H54 (cell line): ENCODE results near the gene MRPS5.

ENCODE experiments used
- DNase-seq: peaks from one replicate; pipeline ENCODE4 v3.0.0; 2011; ENCODE audit warnings: low spot score, mixed read lengths; ENCODE audit not compliant: insufficient read length
- FAIRE-seq: peaks from 3 replicates; lab custom pipeline; 2011; peaks lifted over from hg19 to GRCh38; lab: Jason Lieb, UNC
- POLR2A ChIP-seq: IDR thresholded peaks from 2 replicates; pipeline ENCODE4 v1.6.1; 2011; ENCODE audit warnings: low read depth, mild to moderate bottlenecking, low read length

Gene MRPS5

DNA sequence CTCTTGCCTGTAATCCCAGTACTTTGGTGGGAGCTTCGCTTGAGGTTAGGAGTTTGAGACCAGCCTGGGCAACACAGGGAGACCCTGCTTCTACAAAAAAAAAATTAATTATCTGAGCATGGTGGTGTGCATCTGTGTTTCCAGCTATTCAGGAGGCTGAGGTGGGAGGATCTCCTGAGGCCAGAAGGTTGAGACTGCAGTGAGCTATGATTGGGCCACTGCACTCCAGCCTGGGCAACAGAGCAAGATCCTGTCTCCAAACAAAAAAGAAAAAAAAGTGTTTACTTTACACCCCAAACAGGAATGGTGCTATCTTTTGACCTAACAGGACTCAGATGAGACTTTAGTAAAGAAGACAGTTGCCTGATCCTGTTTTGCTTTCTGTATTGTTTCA lies 60.5 kb downstream of the MRPS5 start:
- FAIRE-seq = no peak
- TF ChIP-seq POLR2A = no peak
- DNase-seq = no peak

DNA sequence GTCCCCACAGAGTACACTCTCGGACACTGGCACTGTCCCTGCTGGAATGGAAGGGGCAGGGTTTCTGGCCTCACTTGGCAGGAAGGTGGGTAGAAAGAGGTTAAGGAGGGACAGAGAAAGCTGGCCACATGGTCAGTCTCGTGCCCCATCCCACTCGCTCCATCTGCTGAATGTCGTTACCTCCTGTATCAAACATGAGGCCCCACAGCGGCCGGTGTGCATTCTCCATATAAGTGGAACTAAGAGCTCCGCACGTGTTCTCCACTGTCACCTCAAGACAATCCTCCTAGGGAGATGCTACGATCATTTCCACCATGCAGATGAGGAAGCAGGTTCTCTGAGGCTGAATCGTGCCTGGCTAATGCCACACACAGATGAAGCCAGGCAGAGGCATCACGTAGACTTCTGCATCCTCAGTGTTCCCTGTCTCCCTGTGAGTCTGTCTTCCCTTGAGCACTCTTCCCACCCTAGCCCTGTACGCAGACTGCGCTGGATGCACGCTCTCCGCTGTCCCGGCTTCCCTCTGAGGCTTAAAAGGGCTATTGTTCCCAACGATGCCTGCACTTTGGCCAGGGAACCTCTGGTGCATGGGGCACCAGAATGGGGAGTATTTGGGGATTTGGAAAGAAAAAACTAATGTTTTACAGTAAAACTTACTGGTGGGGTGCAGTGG lies 61.0 kb downstream of the MRPS5 start:
- FAIRE-seq (no peak), DNase-seq (no peak)
- no peak for TF ChIP-seq POLR2A

DNA sequence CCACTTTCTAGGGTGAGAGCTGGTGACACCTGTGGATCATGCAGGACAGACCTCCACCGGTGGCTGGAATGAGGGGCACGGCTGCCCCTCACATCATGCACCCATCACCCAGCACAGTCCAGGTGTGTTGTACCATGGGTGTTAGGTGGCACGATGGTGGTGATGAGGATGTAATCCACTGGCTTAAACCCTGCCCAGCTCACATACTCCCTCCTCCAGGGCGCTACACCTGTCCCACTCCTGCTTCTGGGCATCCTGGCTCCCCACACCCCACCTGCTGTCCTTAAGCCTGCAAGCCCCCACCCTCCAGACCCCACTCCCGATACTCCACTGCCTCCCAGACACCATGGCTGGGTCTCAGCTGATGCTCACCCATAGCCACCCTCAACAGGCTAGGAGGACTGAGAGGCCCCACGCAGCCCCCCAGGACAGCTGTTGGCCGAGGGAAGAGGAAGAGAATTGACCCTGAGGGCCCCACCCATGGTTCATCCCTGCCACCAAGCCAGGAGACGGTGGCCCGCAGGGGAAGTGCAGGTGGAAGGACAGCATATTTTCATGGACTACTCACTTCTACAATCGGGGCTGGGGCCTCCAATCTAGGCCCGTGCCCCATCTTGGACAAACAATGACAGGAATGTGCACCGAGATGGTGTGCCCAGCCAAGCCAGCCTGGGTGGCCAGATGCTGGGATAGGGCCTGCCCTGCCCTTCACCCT lies 61.8 kb downstream of the MRPS5 start:
- FAIRE-seq = no peak
- no peak for TF ChIP-seq POLR2A
- no peak for DNase-seq

DNA sequence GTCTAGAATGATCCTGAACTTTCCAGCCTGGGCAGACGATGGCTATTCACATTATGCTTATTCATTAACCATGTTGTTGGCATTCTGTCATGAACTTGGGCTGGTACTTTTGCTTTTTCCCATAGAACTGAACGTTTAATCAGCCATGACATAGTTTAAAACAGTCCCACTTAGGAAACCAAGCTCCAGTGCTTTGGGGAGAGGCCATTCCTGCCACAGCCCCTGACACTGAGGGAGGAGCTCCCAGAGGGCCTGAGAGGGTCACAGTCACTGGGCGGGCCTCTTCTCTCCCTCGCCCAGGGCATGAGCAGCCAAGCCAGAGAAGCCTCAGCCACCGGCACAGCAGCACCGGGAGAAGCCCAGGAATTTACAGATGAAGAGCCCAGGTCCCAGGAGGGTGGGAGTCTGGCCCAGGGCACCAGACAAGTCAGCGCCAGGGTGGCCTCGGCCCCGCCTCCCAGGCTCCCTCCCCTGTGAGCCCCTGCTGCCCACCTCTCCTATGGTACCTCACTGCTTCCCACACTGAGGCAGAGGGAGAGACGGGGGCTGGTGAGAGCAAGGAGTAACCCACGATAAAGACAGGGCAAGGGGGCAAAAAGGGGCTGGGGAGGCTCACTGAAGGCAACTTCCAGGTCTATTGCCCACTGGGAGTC lies 62.5 kb downstream of the MRPS5 start:
- no peak for FAIRE-seq

DNA sequence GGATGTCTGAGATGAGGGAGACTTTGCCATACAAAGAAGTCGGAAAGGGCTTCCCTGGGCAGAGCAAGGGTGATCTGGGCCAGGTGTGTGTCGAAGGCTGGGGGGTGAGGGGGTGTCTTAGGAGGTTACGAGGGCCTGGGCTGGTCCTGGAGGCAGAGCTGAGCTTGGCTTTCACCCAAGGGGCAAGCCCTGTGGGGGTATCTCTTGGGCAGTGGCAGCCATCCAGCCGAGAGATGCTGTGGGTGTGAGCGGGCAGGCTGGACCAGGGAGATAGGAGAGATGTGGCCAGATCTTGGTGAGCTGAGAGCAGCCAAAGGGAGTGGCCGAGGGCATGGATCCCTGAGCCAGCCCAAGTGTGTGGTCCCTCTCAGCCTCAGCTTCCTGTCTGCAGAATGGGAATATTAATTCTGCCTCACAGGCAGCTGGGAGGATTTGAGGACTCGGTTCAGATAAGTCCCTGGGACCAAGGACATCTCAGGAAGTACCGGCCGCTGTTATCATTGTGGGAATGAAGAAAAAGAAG lies 63.1 kb downstream of the MRPS5 start:
- DNase-seq (no peak), FAIRE-seq (no peak)
- TF ChIP-seq POLR2A = no peak

More for the DNA sequence above, 62.5 kb downstream of the MRPS5 start:
- DNase-seq = no peak
- TF ChIP-seq POLR2A = no peak

DNA sequence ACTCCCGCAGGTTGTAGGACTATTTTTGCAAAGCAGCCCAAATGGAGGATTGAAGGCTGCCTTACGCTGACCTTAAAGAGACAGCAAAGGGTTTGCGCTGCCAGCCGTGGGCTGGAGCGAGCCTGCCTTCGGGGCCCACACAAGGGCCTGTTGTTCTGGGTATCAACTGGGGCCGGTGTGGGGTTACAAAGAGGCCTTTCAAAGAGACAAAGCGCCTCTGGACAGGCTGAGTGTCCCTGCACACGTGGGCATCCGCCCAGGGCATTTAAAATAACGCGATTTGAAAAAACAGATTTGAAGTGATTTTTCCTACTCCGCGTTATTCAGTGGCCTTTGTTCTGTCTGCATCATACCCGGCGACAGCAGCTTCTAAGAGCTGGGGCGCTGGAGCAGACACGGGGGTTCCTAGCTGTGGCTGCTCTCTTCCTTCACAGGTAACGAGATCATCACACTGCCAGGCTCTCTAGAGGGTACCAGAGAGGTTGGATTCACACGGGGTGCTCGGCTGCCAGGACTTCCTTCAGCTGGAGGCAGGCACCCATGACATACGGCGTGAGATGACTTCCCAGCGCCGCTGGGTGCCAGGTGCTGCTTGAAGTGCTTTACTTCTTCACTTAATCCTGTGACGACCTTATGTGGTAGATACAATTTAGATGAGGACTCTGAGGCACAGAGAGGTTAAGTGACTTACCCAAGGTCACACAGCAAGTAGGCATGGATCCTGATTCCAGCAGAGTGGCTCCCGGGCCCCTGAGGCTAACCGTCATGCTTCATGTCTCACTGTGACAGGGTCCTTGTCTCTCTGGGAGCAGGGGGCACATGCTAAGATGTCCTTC lies 63.9 kb downstream of the MRPS5 start:
- FAIRE-seq (no peak), DNase-seq (no peak)
- no peak for TF ChIP-seq POLR2A

DNA sequence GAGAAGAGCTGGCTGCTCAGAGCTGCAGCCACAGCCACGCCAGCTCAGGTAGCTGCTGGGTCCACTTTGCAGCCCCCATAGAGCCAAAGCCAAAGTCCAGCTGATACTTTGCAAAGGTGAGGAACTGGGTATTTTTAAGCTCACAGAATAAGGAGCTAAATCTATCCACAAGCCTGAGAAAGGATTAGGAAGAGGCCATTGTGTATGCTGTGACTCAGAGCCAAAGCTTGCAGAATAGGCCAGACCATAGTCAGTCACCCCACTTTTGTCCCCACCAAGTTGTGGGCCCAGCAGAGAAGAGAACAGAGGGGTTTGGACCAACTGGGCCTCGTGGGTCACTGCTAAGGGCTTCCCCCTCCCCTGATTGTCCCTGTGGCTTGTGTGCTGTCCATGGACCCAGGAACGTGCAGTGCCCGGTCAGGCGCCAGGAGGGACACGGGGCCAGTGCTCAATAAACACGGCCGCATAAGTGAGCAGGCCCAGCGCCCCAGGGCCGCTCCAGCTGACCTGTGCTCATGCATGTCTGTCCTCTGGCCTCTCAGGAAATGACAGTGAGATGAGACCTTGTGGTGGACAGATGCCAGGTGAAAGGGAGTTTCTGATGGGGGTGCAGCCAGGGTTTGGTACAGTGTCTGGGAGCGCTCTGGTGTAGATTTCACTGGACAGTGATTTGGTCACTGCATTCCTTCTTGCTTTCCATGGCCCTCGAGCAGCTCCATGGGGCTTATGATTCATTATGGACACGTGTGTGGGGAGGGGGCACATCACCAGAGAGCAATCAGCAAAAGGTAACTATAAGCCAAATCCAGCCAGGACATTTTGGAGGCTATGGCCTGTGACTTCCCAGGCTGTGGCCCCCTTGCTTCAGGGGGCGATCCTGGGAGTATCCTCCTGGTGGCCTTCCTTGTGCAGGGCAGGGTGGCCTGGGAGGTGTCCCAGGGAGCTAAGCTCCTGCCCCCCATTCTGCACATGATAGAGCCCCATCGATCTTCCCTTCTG lies 64.8 kb downstream of the MRPS5 start:
- DNase-seq (no peak), FAIRE-seq (no peak)
- TF ChIP-seq POLR2A = no peak

DNA sequence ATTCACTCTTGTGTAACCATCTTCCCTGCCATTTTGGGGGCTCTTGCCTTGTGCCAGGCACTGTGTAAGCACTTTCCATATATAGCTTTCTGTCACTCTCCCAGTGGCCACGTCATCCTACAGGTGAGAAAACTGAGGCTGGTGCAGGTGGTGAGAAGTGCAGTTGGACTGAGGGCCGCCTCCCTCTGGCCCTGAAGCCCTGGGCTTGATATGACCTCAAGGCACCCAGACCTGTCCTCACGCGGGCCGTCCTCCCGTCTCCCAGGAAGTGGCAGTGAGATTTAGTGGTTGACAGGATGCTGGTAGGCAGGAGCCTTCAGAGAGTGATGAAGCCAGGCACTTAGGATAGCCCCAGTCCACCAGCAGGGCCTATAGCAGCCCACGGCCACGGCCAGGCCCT lies 65.6 kb downstream of the MRPS5 start:
- TF ChIP-seq POLR2A = no peak
- DNase-seq = no peak
- FAIRE-seq = no peak

DNA sequence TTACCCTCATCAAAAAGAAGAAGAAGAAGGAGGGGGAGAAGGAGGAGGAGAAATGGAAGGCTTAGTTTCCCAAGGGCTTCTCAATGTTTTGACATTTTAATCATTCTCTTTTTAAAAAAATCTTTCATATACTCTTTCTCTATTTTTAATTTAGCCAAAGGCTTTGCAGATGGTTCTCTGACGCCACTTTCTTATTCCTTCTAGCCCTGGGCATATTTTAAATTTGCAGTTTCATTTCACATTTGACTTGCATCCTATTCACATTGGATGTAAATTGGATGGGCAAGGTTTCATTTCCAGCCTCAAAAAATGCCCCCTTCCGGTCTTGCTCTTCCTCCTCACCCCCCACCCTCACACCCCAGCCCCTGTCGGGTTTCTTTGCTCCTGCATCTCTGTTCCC lies 66.3 kb downstream of the MRPS5 start:
- FAIRE-seq (no peak), DNase-seq (no peak)
- TF ChIP-seq POLR2A = no peak

DNA sequence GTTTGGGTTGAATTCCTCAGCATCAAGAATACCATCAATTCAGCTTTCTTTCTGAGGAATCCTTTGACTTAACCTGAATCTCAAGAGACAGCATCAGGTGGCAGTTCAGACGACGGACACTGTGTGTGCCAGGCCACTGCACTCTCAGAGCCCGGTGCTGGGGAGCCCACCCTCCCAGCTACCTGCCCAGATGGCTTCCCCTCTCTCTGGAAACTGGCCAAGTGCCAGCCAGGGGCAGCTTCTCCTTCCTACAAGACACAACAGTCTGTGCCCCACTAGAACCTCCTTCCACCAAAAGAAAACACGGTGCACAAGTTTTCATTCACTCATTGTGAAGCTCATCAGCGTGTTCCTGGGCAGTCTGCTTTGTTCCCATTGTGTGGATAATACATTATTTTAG lies 67.6 kb downstream of the MRPS5 start:
- TF ChIP-seq POLR2A = no peak
- no peak for DNase-seq
- no peak for FAIRE-seq

DNA sequence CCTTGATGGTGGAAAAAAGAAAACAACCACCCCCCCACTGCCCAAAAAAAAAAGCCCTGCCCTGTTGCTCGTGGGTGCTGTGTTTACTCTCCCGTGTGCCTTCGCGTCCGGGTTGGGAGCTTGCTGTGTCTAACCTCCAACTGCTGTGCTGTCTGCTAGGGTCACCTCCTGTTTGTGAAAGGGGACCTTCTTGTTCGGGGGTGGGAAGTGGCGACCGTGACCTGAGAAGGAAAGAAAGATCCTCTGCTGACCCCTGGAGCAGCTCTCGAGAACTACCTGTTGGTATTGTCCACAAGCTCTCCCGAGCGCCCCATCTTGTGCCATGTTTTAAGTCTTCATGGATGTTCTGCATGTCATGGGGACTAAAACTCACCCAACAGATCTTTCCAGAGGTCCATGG lies 68.1 kb downstream of the MRPS5 start:
- FAIRE-seq = no peak
- no peak for TF ChIP-seq POLR2A
- DNase-seq = no peak

DNA sequence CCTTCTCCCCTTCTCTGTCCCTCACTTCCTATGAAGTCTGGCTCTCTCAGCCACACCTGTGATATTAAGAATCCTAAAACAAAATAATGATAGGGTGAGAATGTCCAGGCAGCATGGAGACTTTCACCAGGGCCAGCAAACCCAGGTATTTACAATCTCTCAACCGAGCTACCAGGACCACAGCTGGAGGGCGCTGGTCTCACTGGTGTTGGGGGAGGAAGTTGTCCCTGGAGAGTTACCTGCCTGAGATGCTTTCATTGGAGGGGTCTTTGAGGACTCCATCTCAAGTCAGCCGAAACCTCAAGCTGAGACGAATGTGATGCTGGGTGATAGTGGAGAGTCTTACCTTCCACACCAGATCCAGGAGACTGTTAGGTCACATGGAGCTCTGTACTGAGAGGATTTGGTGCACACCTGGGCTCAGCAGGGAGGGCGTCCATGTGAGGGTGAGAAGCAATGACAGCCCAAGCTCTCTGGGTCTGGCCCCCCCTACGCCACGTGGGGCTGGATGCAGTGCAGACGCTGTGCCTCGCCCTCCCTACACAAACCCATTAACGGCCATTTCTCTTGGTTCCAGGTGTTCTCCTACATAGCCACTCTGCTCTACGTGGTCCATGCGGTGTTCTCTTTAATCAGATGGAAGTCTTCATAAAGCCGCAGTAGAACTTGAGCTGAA lies 68.7 kb downstream of the MRPS5 start:
- FAIRE-seq (no peak), DNase-seq (no peak)
- TF ChIP-seq POLR2A = no peak

DNA sequence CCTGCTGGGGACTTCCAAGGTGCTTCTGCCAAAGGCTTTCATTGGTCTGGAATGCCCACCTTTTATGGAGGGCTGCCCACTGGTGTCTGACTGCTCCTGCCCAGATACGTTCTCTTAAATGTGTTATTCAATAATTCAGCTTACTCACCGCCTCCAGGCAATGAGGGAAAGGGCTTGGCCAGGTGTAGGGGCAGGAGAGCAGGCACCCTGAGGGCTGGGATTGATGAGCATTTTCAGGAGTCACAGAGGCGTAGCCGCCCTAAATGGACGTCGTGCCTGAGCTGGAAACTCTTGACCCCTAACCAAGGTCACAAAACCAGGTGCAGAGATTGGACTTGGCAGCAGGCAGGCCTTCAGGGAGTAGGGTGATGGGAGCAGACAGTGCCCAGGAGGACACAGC lies 69.3 kb downstream of the MRPS5 start:
- DNase-seq (no peak), FAIRE-seq (no peak)
- no peak for TF ChIP-seq POLR2A
